RPMI7951 (cell line): Measurements from ENCODE around the gene RASIP1. TPM values are rescaled to one million over a fixed set of nuclear protein-coding genes. Genes with fewer than 3 reads are reported as not detected.
"Not testable (repeated sequence)": the region's sequence is repeated elsewhere in the genome, so short reads cannot be mapped to it uniquely, and the experiment has no call there.

Experiments used
- DNase-seq: peaks from one replicate; pipeline ENCODE4 v3.0.0-alpha.2; 2012; ENCODE audit warnings: low read depth
- total RNA-seq: library from RNA; depleted of rRNA; stranded (reverse); fragments of >200 nt; shearing (Covaris generic); gene quantifications from 2 replicates; pipeline ENCODE4 v1.2.3, GENCODE V29; 2014; rRNA removed

The RASIP1 gene
- 1.9 and 2.3 TPM in 2 replicates for total RNA-seq

- no peak for DNase-seq
Measured at GRCh38 chr19:48740164-48740972, at the start of gene RASIP1. Gene RASIP1 (minus strand): TSS chr19:48740610. CDS start chr19:48740282, 328 bp downstream.

GRCh38 chr19:48787331-48787730 is 46.9 kb upstream of the RASIP1 start:
- DNase-seq, result not testable (repeated sequence)

DNA sequence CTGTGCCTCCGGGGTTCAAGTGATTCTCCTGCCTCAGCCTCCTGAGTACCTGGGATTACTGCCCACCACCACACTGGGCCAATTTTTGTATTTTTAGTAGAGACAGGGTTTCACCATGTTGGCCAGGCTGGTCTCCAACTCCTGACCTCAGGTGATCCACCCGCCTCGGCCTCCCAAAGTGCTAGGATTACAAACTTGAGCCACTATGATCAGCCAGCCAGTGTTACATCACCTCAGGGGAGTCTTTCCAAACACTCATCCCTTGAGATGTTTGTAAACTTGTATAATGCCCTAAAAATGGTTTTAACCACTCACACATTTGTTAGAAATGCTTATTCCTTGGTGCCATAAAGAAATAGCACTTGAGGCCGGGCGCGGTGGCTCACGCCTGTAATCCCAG is 46.0 kb upstream of the RASIP1 start:
- DNase-seq, result not testable (repeated sequence)

DNA sequence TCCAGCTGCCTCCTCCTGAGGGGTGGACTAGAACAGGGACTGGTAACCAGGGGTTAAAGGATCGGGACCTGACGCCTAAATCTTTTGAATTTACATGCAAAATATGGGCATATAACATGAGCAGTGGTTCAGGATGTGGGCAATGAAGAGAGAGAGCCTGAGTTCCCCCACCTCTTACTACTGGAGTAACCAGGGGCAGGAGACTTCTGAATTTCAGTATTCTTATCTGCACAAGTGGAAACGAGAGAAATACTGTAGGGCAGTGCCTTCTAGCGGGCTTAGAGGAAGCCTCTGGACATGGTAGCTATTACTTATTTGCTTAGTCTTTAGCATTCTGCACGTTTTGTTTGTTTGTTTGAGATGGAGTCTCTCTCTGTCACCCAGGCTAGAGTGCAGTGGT is 44.1 kb upstream of the RASIP1 start:
- DNase-seq, result peak; percentile 22

DNA sequence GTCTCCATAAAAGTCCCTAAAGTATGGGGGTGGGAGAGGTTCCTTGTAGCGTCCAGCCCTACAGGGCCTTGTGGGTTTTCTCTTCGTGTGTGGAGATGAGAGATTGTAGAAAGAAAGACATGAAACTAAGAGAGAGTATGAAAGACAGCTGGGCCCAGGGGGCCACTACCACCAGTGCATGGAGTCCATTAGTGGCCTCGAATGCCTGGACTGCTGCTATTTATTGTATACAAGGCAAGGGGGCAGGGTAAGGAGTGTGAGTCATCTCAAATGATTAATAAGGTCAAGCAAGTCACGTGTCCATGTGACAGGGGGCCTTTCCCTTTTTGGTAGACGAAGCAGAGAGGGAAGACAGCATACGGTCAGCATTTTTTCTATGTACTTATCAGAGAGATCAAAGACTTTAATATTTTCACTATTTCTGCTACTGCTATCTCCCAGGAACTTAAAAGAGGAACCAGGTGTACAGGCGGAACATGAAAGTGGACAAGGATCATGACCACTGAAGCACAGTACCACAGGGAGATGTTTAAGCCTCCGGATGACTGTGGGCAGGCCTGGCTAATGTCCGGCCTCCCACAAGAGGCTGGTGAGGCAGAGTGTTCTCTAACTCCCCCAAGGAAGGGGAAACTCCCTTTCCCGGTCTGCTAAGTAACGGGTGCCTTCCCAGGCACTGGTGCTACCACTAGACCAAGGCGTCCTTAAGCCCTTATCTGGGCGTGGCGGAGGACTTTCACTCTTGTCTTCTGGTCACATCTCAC is 40.4 kb upstream of the RASIP1 start:
- peak; percentile 75 for DNase-seq

- DNase-seq, result no peak
Measured at GRCh38 chr19:48779636-48780035, 39.2 kb upstream of the RASIP1 start.

- no peak for DNase-seq
Measured at GRCh38 chr19:48777720-48778119, 37.3 kb upstream of the RASIP1 start.

DNA sequence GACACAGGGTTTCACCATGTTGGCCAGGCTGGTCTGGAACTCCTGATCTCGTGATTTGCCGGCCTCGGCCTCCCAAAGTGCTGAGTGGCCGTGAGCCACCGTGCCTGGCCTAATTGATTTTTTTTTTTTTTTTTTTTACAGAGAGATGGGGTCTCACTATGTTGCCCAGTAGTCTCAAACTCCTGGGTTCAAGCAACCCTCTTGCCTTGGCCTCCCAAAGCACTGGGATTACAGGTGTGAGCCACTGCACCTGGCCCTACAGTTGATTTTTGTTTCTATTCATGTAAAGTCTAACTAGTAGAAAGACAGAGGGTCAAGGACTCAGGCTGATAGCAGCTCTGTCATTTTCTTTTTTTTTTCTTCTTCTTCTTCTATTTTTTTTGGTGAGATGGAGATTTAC is 36.7 kb upstream of the RASIP1 start:
- no peak for DNase-seq

GRCh38 chr19:48772503-48772953 is 32.1 kb upstream of the RASIP1 start:
- DNase-seq, result no peak

DNA sequence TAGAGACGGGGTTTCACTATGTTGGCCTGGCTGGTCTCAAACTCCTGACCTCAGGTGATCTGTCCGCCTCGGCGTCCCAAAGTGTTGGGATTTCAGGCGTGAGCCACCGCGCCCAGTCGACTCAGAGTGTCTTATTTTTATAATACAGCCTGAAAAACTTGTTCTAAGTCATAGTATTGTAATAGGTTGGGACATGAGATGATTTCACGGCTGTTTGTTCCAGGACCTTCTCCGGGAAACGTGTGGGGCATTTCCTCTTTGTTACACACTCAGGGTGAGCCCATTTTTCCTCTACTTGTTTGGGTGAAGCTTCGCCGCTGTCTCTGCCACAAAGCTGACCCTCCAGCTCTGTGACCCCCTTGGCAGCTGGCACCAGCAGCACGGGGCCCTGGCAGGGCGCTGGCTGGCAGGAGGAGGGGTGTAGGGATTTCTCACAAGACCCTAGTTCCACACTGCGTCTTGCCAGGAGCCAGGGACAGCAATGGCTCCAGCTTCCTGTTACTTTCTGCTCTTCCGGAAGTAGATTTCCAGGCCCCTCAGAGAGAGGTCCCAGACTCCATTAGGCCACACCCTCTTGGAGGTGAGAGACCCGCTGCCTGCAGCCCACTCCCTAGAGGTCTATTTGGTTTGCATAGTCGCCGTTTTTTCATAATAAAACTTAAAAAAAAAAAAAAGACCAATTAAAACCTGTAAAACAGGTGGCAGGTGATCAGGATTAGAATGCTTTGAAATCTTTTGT is 30.5 kb upstream of the RASIP1 start:
- DNase-seq, result no peak

- peak; percentile 37 for DNase-seq
Measured at GRCh38 chr19:48770266-48770665, 29.9 kb upstream of the RASIP1 start.

- DNase-seq, result no peak
Measured at GRCh38 chr19:48768994-48769713, 28.7 kb upstream of the RASIP1 start.

DNA sequence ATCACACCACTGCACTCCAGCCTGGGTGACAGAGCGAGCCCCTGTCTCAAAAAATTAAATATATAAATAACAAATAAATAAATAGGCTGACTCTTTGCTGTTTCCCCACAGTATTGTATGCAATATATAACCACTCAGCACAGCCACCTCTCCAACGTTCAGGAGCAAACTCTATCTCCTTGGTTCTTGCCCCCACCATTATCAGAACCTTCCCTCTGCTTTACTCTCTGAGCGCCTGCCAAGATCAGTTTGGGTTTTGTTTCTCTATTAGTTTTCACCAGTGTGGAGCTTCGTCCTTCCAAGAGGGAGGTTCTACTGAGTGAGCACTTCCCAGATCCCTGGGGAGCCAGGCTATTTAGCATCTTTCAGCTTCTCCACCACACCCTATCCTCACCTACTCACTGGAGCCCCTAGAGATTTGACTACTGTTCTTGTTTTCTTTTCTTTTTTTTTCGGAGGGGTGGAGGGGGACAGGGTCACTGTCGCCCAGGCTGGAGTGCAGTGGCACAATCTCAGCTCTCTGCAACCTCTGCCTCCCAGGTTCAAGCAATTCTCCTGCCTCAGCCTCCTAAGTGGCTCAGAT is 27.9 kb upstream of the RASIP1 start:
- not testable (repeated sequence) for DNase-seq

GRCh38 chr19:48765816-48766215 is 25.4 kb upstream of the RASIP1 start:
- not testable (repeated sequence) for DNase-seq

GRCh38 chr19:48760504-48761205 is 20.2 kb upstream of the RASIP1 start:
- peak; percentile 32 for DNase-seq

DNA sequence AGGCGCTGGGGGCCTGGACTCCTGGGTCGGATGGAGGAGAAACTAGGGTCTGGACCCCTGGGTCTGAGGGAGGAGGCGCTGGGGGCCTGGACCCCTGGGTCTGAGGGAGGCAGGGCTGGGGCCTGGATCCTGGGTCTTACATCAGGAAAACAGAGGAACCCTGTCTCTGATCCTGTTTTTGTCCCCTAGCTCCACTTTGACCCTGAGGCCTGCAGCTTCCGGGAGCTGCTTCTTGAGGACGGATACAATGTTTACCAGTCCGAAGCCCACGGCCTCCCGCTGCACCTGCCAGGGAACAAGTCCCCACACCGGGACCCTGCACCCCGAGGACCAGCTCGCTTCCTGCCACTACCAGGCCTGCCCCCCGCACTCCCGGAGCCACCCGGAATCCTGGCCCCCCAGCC is 17.3 kb upstream of the RASIP1 start:
- DNase-seq, result no peak

DNA sequence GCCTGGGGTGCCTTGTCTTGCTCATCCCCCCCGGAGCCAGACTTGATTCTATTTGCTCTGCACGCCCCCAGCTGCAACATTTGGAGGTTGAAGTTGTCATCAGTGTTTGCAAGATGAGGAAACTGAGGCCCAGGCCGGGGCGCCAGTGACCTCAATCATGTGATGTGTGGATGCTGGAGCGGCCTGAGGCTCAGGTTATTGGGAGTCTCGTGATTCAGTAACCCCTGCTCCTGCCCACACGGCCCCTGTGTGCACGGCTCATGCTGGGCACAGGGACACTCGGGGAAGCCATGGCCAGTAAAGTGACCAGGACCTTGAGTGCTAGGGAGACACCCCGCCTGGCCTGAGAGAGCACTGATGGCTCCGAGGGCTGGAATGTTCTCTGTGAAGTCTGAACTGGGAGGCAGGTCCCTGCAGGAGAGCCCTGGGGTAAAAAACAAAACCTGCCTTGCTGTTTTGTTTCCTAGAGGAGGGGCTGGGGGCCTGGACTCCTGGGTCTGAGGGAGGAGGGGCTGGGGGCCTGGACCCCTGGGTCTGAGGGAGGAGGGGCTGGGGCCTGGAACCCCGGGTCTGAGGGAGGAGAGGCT is 16.8 kb upstream of the RASIP1 start:
- DNase-seq, result no peak

DNA sequence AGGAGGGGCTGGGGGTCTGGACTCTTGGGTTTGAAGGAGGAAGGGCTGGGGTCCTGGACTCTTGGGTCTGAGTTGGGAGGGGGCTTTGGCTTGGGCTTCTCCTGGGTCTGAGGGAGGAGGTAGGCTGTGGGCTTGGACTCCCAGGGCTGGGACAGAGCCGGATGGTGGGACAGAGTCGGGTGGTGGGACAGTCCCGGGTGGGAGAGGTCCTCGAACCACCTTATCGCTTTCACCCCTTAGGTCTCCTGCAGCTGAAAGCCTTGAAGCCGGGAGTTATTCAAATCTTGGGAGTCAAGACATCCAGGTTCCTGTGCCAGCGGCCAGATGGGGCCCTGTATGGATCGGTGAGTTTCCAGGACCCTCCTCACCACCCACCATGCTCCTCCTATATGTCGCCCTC is 16.3 kb upstream of the RASIP1 start:
- no peak for DNase-seq

DNA sequence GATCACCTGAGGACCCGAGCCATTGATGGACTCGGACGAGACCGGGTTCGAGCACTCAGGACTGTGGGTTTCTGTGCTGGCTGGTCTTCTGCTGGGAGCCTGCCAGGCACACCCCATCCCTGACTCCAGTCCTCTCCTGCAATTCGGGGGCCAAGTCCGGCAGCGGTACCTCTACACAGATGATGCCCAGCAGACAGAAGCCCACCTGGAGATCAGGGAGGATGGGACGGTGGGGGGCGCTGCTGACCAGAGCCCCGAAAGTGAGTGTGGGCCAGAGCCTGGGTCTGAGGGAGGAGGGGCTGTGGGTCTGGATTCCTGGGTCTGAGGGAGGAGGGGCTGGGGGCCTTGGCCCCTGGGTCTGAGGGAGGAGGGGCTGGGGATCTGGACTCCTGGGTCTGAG is 15.8 kb upstream of the RASIP1 start:
- DNase-seq, result no peak

DNA sequence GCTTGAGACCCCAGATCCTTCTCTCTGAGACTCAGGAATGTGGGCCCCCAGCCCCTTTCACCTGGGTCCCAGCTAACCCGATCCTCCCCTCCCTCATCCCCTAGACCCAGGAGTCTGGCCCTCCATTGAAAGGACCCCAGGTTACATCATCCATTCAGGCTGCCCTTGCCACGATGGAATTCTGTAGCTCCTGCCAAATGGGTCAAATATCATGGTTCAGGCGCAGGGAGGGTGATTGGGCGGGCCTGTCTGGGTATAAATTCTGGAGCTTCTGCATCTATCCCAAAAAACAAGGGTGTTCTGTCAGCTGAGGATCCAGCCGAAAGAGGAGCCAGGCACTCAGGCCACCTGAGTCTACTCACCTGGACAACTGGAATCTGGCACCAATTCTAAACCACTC is 15.4 kb upstream of the RASIP1 start:
- DNase-seq, result no peak
